Hepatocyte (in vitro differentiated cells): ENCODE results near the gene PRPF31.

ENCODE experiments used
- CTCF ChIP-seq: fragments of 200-600 bp; sonication (generic); IDR thresholded peaks from 2 replicates; pipeline ENCODE4 v1.5.1; 2016; ENCODE audit warnings: antibody characterized with exemption, mild to moderate bottlenecking; ENCODE audit not compliant: poor library complexity
- EZH2 ChIP-seq: fragments of 200-600 bp; sonication (generic); IDR thresholded peaks from 2 replicates; pipeline ENCODE4 v1.6.1; 2016; ENCODE audit warnings: antibody characterized with exemption, mild to moderate bottlenecking, borderline replicate concordance
- EZH2phosphoT487 ChIP-seq: fragments of 200-600 bp; sonication (generic); IDR thresholded peaks from one replicate; pipeline ENCODE4 v1.6.1; 2018; ENCODE audit warnings: antibody characterized with exemption, mild to moderate bottlenecking, low read depth, moderate library complexity; ENCODE audit not compliant: unreplicated experiment, severe bottlenecking

- TF ChIP-seq EZH2 (no peak), CTCF (no peak), EZH2phosphoT487 (no peak)
Observed at GRCh38 chr19:54115109-54116063, at the start of gene PRPF31, which contains the start of gene TFPT.
